ENCODE measurements around the gene MRS2.

DNA sequence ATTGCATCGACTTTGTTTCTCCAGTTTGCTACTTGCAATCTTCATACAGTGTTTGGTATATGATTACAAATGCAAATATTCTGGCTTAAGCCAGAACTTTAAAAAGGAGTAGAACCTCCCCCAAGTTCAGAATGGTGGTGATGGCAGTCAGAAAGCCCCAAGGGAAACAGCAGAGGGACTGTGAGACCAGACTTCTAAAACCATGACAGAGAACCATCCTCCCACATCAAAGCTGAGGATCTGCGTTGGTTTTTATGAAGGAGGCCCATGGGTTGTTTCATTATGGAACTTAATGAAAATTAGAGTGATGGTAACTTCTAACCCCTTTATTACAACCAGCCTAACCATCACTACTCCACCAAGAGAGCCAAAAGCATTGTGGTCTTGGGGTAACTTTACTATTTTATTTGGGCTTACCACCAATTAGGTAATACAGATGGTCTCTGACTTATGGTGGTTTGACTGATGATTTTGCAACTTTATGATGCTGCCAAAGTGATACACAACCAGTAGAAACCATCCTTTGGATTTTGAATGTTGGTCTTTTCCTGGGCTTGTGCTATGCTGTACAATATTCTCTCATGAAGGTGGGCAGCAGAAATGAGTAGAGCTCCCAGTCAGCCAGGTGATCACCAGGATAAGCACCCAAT lies 10.9 kb upstream of the MRS2 start:
- TF ChIP-seq, protein P1, sequence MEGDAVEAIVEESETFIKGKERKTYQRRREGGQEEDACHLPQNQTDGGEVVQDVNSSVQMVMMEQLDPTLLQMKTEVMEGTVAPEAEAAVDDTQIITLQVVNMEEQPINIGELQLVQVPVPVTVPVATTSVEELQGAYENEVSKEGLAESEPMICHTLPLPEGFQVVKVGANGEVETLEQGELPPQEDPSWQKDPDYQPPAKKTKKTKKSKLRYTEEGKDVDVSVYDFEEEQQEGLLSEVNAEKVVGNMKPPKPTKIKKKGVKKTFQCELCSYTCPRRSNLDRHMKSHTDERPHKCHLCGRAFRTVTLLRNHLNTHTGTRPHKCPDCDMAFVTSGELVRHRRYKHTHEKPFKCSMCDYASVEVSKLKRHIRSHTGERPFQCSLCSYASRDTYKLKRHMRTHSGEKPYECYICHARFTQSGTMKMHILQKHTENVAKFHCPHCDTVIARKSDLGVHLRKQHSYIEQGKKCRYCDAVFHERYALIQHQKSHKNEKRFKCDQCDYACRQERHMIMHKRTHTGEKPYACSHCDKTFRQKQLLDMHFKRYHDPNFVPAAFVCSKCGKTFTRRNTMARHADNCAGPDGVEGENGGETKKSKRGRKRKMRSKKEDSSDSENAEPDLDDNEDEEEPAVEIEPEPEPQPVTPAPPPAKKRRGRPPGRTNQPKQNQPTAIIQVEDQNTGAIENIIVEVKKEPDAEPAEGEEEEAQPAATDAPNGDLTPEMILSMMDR (IDR thresholded peaks at IDR 0.05), result no peak
- TF ChIP-seq EZH2phosphoT487 (IDR thresholded peaks at IDR 0.05), result no peak
